Skeletal muscle tissue (tissue), 4 donors: Measurements from ENCODE around the gene CGB7. TPM values are rescaled to one million over a fixed set of nuclear protein-coding genes. Genes with fewer than 3 reads are reported as not detected.

Experiments used
- H3K27ac ChIP-seq: one replicate; pipeline ENCODE4 v1.7.0; 2013; ENCODE audit warnings: mild to moderate bottlenecking, low read depth, low read length, inconsistent platforms
- H3K27me3 ChIP-seq, 3 donors: one replicate each; pipeline ENCODE4 v1.7.0; 2013; ENCODE audit warnings: low read length in 3 of 3; ENCODE audit not compliant: control insufficient read depth in 3 of 3, insufficient read depth in 3 of 3
- H3K36me3 ChIP-seq, 3 donors: one replicate each; pipeline ENCODE4 v1.7.0; 2013; ENCODE audit warnings: low read length in 3 of 3; ENCODE audit not compliant: control insufficient read depth in 3 of 3, insufficient read depth in 3 of 3
- H3K4me1 ChIP-seq, 3 donors: one replicate each; pipeline ENCODE4 v1.7.0; 2013; ENCODE audit warnings: low read length in 3 of 3, mild to moderate bottlenecking in 3 of 3; ENCODE audit not compliant: control insufficient read depth in 3 of 3, insufficient read depth in 3 of 3
- H3K4me3 ChIP-seq, 3 donors: one replicate each; pipeline ENCODE4 v1.7.0; 2013; ENCODE audit warnings: low read length in 3 of 3
- H3K9ac ChIP-seq, 3 donors: one replicate each; pipeline ENCODE4 v1.7.0; 2013; ENCODE audit warnings: low read length in 3 of 3, mild to moderate bottlenecking in 3 of 3, moderate library complexity in 2 of 3, low read depth in 1 of 3
- H3K9me3 ChIP-seq, 3 donors: one replicate each; pipeline ENCODE4 v1.7.0; 2013; ENCODE audit warnings: low read length in 3 of 3; ENCODE audit not compliant: control insufficient read depth in 3 of 3
- total RNA-seq: library from RNA; depleted of rRNA; stranded (reverse); fragments of >200 nt; gene quantifications from one replicate; pipeline ENCODE4 v1.2.3, GENCODE V29; 2014
- donor health status: Osteomylitis.

The CGB7 gene
- total RNA-seq, 1 donor from 2014 or later, result 0.52 TPM

- peaks cover 43 to 57% (median 49%) of the 10 kb centered on the region in 3 donors for H3K4me1 ChIP-seq
Observed at GRCh38 chr19:49094505-49095482, 37.2 kb upstream of the CGB7 start.

GRCh38 chr19:49092686-49093085 lies 35.1 kb upstream of the CGB7 start:
- Histone ChIP-seq H3K4me1 (peaks cover 31 to 49% (median 33%) of the 10 kb centered on the region in 3 donors), H3K36me3 (peaks cover 30 to 37% (median 34%) of the 10 kb centered on the region in 3 donors), H3K4me3 (no peak overlapping the region), H3K27ac (no peak overlapping the region), H3K27me3 (no peaks in the 10 kb centered on the region), H3K9me3 (no peaks in the 10 kb centered on the region), H3K9ac (no peak overlapping the region)

More at GRCh38 chr19:49094505-49095482, 37.2 kb upstream of the CGB7 start:
- Histone ChIP-seq H3K4me3 (peak overlapping the region in 1 of 3 donors; percentile 13), H3K9me3 (no peaks in the 10 kb centered on the region), H3K9ac (peak overlapping the region in 2 of 3 donors; percentile 35 to 62), H3K27ac (peak overlapping the region; percentile 39), H3K27me3 (no peaks in the 10 kb centered on the region), H3K36me3 (peaks cover 40 to 43% (median 41%) of the 10 kb centered on the region in 3 donors)

DNA sequence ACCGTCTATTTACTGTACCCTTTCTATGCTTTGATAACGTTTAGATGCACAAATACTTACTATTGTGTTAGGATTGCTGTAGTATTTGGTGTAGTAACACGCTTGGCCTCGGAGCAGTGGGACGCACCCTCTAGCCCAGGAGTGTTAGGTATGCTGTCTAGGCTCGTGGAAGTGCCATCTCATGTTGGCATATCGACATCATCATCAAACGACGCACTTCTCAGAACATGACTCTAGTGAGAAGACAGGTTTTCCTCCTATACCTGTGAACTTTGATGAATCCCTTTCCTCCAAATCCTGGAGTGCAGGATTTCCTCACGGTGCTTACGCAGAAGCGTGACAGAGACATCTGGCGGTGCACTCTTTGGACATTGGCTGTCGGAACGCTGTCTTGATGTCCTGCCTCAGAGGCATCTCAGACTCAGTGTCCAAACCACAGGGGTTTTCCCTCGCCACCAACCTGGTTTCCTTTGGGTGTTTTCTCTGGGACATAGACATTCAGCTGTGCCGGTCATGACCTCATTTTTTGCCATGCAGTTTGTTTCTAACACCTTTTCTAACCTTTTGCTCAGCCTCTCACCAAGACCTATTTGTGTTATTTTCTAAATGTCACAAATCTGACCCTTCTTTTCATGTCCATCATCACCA lies 34.0 kb upstream of the CGB7 start:
- H3K4me3 ChIP-seq, result no peak overlapping the region
- no peaks in the 10 kb centered on the region for H3K9me3 ChIP-seq
- no peaks in the 10 kb centered on the region for H3K27me3 ChIP-seq
- no peak overlapping the region for H3K9ac ChIP-seq
- H3K36me3 ChIP-seq, result peaks cover 34 to 42% (median 36%) of the 10 kb centered on the region in 3 donors
- H3K27ac ChIP-seq, result no peak overlapping the region
- H3K4me1 ChIP-seq, result peaks cover 32 to 50% (median 35%) of the 10 kb centered on the region in 3 donors

DNA sequence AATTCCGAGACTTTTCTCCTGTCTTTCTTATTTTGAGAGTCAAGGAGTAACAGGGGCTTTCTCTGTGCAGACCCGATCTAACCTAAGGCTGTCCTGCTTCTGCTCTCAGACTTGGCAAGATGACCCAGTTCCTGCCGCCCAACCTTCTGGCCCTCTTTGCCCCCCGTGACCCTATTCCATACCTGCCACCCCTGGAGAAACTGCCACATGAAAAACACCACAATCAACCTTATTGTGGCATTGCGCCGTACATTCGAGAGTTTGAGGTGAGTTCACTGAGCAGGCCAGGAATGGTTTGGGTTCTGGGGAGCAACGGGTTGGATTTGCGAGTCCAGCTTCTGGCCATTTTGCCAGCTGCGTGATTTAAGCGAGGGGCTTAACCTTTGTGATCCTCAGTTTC lies 28.7 kb upstream of the CGB7 start:
- H3K9ac ChIP-seq, result peak overlapping the region; percentile 90 to 99 (median 95)
- H3K4me3 ChIP-seq, result peak overlapping the region; percentile 94 to 97 (median 96)
- peaks cover 26 to 28% (median 27%) of the 10 kb centered on the region in 3 donors for H3K36me3 ChIP-seq
- H3K4me1 ChIP-seq, result peaks cover 17 to 37% (median 21%) of the 10 kb centered on the region in 3 donors
- peak overlapping the region; percentile 92 for H3K27ac ChIP-seq
- H3K27me3 ChIP-seq, result no peaks in the 10 kb centered on the region
- no peaks in the 10 kb centered on the region for H3K9me3 ChIP-seq

- Histone ChIP-seq H3K9me3 (no peaks in the 10 kb centered on the region), H3K27me3 (no peaks in the 10 kb centered on the region), H3K27ac (peak overlapping the region; percentile 92), H3K9ac (peak overlapping the region; percentile 90 to 99 (median 95)), H3K4me3 (peak overlapping the region; percentile 94 to 97 (median 96)), H3K4me1 (peaks cover 17 to 37% (median 21%) of the 10 kb centered on the region in 3 donors), H3K36me3 (peaks cover 24 to 26% (median 24%) of the 10 kb centered on the region in 3 donors)
Observed at GRCh38 chr19:49085868-49086232, 28.3 kb upstream of the CGB7 start.

DNA sequence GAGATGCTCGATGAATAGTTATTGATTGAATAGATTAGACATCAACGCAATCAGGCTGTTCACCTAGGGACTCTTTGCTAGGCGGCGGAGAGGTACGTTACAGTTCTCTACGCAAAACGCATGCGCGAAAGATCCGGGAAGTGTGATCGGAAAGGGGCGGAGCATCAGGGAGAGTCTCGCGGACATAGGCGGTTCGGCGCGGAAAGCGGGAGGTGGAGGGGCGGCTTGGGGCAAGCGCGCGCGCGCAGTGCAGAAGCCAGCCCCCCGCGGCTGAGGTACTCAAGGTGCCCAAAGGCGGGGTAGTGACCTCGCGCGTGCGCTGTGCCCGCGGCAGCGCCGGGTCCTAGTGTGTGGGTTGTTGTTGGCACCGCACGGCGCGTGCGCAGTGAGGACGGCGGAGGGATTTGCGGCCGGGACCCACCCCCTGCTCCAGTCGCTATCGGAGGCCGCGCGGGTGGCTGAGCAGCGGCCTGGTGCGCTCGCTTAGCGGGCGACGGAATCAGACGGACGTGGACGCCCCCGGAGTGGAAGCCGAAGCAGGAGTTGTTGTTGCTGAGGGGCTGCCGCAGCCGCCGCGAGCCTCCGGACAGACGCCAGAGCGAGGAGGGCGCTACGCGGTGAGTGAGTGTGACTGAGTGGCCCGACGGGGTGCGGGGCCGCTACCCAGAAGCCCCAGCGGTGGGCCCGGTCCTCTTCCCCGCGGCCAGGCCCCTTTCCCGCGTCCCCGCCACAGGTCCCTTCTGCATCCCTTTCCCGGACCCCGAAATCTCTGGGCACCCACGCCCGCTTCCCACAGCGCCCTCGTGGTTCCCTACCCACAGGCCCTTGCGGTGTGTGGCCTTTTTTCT lies 27.7 kb upstream of the CGB7 start, which contains the start of gene SNRNP70:
Gene SNRNP70, plus strand, starts transcription at position 432 of the 848 bp plus-strand sequence. CDS start 964 bp downstream, outside the sequence.
- Histone ChIP-seq H3K4me3 (peak within 1 kb of the TSS; percentile 94 to 97 (median 96)), H3K27me3 (no peaks in the 10 kb centered on the region), H3K9ac (peak within 1 kb of the TSS; percentile 90 to 99 (median 95)), H3K9me3 (no peaks in the 10 kb centered on the region), H3K36me3 (peaks cover 18 to 20% (median 18%) of the 10 kb centered on the region in 3 donors), H3K27ac (peak within 1 kb of the TSS; percentile 92), H3K4me1 (peaks cover 17 to 37% (median 21%) of the 10 kb centered on the region in 3 donors)

DNA sequence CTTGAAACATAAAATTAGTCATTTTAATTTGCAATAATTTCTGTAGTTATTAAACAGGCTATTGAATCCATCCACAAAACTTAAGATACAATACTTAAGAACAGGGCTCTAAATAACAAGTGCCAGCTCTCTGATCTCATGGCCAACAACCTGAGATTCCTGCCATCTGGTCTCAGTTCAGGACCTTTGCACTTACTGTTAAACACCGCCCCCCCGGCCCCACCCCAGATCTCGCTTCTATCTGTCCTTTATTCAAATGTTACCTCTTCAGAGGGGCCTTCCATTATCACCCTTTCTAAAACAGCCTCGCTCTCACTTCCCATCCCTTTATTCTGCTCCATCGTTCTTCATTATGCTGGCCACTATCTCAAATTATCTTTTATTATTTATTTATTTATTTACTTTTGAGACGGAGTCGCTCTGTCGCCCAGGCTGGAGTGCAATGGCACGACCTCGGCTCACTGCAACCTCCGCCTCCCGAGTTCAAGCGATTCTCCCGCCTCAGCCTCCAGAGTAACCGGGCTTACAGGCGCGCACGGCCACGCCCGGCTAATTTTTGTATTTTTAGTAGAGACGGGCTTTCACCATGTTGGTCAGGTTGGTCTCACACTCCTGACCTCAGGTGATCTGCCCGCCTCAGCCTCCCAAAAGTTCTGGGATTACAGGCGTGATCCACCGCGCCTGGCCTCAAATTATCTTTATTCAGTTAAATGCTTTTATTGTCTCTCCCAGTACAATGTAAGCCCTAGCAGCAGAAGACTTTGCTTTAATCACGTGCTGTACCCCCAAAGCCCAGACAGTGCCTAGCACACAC lies 26.9 kb upstream of the CGB7 start:
- H3K4me3 ChIP-seq, result peak overlapping the region; percentile 94 to 97 (median 96)
- H3K27ac ChIP-seq, result peak overlapping the region; percentile 92
- H3K36me3 ChIP-seq, result peaks cover 12 to 14% (median 13%) of the 10 kb centered on the region in 3 donors
- no peaks in the 10 kb centered on the region for H3K9me3 ChIP-seq
- peaks cover 17 to 37% (median 21%) of the 10 kb centered on the region in 3 donors for H3K4me1 ChIP-seq
- H3K9ac ChIP-seq, result peak overlapping the region; percentile 90 to 99 (median 95)
- no peaks in the 10 kb centered on the region for H3K27me3 ChIP-seq

DNA sequence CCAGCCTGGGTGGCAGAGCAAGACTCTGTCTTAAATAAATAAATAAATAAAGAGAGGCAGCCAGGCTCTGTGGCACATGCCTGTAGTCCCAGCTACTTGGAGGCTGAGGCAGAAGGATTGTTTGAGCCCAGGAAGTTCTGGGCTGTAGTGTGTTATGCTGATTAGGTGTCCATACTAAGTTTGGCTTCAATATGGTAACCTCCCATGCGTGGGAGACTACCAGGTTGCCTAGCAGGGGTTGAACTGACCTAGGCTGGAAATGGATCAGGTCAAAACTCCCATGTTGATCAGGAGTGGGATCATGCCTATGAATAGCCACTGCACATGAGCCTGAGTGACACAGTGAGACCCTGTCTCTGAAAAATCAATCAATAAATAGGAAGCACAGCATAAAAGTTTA lies 23.7 kb upstream of the CGB7 start:
- Histone ChIP-seq H3K9me3 (no peaks in the 10 kb centered on the region), H3K4me3 (no peak overlapping the region), H3K36me3 (peaks cover 0 to 1% (median under 1%) of the 10 kb centered on the region in 3 donors), H3K27me3 (no peaks in the 10 kb centered on the region), H3K27ac (no peak overlapping the region), H3K9ac (no peak overlapping the region), H3K4me1 (peaks cover 4 to 13% (median 8%) of the 10 kb centered on the region in 3 donors)
